GM18867 (cell line): ENCODE results near the gene FAM111A.

ENCODE experiments used
- ATAC-seq: cut with Tn5 transposase; IDR thresholded peaks from one replicate; pipeline ENCODE4 v1.9.1; 2021; ENCODE audit warnings: mild to moderate bottlenecking, moderate library complexity; ENCODE audit not compliant: unreplicated experiment

The FAM111A gene

DNA sequence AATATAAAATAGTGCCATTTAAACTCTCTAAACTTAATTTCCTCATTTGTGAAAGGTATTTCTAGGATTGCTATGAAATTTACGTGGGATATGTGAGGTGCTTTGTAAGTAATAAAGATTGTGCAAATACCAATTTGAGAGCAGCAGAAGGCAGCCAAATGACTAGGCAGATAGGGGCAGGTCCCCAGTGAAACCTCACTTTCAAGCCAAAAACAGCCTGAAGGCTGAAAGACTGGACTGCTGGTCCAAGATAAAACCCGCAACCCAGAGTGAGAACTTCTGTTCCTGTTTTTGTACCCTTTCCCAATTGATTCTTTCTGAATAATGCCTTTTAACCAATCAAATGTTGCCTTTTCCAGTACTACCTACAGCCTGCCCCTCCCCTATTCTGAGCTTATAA, 36.5 kb downstream of the FAM111A start:
- no peak for ATAC-seq

DNA sequence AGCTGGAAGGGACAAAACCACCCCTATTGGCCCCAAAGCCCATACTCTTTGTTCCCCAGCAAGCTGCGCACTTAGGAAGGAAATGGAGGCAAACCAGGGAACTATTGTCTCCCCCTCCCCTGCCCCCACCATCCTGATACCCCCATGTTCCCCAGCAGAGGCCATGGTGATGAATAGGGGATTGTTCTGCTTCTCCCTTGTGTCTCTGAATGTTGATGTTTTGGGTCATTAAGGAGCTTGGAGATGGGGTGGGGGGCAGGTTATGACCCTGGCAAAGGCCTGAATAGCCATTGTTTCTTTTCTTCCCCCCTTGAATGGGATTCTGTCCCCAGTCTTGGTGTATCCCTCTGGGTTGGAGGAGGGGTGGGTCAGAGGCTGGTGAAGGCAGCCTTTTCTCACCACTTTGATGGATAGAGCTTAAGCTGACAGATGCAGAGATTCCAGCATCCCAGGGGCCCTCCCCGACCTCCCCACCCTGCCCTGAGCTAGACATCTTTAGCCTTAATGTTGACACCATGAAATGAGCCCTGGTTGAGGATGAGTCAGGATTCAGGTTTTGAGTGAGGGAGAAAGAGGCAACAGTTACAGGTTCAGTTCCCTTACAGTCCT, 37.6 kb downstream of the FAM111A start:
- no peak for ATAC-seq

DNA sequence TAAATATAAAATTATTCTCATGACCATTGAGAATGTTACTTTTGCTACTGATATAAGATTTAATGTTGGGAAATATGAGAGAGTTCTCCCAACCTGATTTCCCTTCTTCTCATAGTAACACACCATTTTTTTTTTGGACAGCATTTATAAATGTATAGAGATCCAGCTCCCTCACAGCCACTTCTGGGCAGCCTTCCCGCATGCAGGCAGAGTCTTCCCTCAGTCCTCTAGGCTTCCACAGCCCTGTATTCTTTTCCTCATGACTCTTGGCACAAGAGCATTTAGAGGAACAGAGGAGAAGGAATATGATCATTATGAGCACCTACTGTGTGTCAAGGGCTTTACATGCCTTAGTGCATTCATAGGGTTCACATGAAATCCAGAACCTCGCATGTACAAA, 38.3 kb downstream of the FAM111A start:
- ATAC-seq: no peak

DNA sequence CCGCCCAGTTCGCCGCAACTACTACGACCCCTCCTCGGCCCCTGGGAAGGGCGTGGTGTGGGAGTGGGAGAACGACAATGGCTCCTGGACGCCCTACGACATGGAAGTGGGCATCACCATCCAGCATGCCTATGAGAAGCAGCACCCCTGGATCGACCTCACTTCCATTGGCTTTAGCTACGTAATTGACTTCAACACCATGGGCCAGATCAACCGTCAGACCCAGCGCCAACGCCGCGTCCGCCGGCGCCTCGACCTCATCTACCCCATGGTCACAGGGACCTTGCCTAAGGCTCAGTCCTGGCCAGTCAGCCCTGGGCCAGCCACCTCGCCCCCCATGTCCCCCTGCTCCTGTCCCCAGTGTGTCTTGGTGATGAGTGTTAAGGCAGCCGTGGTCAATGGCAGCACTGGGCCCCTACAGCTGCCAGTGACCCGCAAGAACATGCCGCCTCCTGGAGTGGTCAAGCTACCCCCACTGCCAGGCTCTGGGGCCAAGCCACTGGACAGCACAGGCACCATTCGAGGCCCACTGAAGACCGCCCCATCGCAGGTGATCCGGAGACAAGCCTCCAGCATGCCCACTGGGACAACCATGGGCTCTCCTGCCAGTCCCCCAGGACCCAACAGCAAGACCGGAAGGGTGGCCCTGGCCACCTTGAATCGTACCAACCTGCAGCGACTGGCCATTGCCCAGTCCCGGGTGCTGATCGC, 39.2 kb downstream of the FAM111A start:
- ATAC-seq: no peak

DNA sequence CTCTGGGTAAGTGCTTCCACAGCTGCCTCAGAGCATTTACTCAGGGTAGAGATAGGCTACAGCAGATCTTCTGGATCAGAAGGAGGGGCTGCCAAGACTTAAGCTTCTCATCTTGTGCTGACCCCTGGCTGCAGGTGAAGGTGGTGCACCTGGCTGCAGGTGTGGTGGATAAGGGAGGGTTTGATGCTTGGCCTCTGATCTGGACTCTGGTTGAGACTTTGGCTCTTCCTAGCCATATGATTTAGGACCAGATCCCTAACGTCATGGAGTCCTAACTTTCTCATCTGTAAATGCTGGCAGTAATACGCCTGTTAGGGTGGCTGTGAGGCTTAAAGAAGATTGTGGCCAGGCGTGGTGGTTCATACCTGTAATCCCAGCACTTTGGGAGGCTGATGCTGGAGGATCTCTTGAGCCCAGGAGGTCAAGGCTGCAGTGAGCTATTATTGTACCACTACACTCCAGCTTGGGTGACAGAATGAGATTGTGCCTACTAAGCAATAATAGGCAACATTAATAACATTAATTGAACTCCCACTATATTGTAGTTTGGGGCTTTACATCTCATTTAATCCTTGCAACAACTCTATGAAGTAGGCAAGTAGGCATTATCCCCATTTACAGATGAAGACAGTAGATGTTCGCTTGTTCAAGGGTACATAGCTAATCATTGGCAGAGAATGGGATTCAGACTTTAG, 39.9 kb downstream of the FAM111A start:
- ATAC-seq: peak; percentile 51

DNA sequence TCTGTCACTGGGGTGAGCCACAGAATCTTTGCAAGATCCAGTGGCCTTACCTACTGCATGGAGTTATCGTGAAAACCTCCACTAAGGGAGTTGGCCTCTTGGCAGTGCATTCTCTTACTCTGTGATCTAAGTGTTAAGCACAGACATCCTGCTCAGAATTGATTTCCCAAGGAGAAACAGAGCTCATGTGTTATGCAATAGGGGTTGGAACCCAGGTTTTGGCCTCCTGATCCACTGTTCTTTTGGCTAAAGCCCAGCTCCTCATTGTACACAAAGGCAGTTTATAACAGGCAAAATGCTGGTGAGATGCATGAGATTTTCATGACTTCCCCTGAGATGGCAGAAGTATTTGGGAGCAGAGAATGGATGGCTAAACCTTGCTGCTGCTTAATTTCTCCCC, 41.1 kb downstream of the FAM111A start:
- no peak for ATAC-seq

DNA sequence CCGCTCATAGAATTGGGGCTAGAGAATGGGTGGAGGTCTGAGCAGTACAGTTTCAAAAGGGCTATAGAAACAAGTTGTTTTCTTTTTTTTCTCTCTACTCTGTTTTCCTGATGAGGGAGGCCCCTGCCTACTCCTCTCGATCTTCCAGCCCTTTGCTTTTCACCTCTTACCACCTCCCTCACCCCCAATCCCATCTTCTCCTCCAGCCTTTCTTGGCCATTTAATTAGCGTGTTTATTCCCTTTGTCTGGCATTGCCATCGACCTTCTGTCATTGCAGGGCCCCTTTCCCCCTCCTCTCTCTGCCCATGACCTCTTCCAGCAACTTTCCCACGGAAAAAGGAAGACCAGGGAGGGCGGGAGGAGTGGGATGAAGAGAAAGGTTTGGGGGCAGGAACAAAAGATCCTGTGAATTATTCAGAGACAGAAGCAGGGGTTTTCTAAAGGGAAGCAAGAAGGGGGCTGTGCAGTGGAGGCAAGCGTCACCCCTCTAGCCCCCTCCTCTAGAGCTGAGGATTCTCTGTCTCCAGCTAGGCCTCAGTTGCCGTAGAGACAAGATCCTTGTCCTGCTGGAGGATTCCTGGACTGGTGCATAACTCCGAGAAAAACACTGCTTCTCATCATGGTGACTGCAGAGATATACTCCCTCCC, 42.2 kb downstream of the FAM111A start:
- ATAC-seq: no peak

DNA sequence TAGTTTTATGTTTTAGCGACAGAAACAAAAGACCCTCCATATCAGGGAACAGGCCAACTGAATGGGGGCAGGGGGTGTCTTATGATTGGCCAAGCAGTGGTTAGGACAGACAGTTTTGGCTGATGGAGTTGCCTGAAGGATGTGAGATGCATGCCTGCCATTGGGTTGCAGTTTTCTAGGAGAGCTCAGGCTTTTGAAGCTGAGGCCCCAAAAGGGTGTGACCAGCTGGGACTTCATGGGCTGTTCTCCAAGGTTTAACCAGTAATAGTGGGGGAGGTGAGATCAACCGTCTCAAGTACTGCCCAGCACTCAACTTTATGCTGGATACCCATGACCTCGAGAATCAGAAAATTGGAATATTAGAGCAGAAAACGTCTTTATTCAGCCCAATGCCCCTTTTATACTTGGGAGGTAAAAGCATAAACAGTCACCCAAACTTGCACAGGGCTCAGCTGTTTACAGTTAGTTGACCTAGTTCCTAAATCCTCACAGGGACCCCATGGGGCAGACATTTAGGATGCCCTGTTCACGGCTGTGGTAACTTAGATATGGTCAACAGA, 42.8 kb downstream of the FAM111A start:
- ATAC-seq: no peak

DNA sequence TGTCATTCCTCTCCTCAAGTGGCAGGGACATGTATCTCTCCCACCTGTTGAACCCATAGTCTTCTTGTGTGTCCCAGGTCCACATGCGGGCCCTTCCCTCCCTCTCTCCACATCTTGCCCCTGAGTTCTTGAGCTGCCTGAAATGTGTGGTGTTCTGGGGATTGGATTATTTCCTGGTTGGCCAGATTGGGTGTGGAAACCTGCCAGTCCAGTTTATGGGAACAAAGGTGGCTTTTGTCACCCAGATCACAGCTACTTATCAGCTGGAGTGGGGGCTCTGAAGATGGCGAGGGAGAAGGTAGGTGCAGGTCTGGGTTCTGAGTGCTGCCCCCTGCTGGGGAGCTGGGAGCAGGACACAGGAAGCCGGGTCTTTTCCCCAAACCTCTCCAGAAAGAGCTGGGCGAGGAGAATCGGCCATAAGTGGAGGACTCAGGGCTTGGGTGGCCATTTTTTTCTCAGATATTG, 43.5 kb downstream of the FAM111A start:
- peak; percentile 76 for ATAC-seq

DNA sequence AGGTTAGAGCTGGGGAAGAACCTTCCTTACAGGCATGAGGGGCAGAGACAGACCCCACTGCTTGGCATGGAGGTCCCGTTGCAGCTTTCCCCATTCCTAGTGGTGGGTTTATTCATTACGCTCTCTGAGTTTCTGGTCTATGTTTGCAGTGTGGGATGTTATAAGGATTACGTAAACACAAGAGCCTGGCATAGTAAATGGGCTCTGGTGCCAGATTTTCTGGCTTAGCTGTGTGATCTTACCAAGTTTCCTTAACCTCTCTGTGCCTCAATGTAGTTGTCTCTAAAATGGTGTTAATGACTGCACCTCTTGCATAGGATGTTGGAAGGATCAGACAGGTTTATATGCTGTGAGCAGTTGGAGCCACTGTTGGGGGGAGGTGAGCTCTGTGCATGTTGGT, 44.4 kb downstream of the FAM111A start:
- ATAC-seq: no peak

DNA sequence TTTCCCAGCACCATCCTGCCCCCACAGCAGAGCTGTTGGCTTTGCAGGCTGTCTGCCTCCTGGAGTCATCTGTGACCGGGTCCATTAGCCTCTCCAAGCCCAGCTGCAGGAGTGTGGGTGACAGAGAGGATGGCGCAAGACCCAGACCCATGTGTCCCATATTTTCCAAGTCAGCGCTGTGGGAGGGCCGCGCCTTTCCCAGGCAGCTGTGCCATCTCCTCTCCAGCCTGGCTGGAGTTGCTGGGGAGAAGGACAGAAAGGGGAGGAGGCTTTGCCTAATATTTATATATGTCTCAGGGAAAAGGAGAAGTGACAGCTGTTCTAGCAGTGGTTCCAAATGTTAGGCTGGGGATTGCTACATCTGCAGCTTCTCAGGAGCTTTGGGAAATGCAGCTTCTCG, 44.9 kb downstream of the FAM111A start:
- ATAC-seq: no peak

DNA sequence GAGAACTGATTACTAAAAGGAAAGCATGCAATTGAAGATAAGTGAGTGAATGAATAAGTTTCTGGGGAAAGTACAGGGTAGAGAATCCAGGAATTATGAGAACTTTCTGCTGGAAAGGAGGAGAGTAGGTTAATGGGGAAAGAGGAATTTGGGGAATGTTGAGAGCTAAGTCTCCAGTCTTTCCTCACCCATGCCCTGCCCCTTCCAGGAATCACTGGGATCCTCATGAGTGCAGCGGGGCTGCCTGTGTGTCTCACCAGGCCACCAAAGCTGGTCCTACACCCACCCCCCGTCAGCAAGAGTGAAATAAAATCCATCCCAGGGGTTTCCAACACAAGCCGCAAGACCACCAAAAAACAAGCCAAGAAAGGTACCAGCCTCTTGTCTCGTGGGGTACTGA, 46.3 kb downstream of the FAM111A start:
- ATAC-seq: no peak

DNA sequence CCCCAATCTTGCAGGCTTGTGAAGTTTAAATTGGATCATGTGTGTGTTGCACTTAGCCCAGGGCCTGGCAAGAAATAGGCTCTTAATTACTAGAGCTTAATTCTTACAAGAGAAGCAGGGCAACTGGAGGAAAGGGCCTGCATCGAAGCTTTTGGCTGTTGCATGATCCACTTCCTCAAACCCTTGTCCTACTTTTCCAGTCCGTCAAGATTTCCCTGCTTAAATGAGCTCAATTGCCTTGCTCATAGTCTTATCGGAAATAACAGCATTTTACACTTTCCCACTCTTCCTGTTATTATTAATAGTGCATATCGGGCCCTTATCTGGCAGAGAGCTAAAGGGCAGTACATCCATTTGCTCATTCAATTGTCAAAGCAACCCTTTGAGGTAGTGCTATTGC, 47.3 kb downstream of the FAM111A start:
- ATAC-seq: no peak

DNA sequence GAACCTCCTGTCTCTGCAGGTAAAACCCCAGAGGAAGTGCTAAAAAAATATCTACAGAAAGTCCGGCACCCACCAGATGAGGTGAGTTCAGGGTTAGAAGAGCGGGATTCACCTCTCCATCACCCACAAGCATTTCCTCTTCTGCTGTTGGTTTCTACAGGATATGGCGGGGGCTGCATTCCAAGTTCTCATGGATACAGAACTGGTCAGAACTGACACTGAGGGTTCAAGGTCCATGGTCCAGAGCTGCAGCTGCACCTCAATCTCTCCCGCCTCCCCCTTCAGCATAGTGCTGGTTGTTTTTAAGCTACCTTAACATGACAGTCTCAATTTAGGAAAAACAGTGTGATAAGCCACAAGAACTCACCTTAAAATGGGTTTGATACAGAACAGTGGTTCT, 48.4 kb downstream of the FAM111A start:
- no peak for ATAC-seq

DNA sequence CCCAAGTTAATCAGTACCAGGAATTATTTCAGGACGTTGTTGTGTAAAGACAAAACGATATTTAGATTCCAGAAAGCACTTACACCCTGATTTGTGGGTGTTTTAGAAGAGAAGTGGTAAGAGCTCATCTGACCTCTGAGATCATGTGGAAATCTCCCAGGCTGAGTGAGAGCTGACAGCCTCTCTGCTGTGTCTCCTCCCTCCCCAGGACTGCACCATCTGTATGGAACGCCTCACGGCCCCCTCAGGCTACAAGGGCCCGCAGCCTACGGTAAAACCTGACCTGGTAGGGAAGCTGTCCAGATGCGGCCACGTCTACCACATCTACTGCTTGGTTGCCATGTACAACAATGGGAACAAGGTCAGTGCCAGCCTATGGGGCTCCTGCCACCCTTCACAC, 49.2 kb downstream of the FAM111A start:
- no peak for ATAC-seq

DNA sequence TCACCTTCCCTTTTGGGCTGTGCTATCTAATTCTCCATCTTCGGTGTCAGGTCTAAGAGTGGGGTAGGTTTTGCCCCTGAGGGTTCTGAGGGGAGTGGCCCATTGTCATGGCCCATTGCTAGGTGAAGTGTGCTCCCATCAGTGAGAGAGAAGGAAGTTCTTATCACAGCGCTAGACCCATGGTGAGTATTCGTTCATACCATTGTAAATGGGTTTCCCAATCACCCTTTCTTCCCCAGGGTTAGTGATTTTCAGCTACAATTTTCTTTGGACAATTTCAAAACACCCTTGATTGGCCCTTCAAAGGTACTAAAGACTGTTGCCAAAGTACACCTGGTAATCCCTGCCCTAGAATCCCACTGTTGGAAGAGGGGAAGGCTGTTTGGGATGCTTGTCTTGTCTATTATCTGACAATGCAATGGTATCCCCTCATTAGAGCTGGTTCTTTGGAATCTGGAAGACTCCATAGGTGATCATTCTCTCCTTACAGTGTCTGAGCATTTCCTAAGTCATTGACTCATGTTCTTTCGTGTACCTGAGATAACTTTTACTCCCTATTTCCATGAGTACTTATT, 49.9 kb downstream of the FAM111A start:
- no peak for ATAC-seq

DNA sequence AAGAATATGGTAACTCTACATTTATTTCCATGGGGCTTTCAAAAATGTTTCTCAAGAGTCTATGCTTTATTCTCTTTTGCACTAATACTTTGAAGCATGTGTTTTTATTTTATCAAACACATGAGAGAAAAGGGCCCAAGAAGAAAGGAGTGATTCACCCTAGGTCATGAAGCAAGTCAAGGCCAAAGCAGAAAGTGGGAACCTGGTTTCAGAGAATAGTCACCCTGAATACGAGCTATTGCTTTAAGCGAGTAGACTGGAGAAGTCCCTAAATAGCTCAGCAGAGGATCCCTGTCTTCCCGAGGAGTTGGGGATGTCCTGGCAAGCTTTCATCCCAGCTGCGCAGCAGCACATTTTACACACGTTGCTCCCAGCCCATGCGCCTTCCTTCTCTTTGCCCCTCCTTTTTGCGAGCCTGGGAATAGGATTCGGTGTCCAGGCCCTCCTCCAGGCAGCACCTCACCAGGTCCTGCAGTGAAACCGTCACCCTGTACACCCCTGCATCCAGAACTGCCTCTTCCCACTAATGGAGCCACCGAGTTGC, 51.0 kb downstream of the FAM111A start:
- ATAC-seq: no peak

DNA sequence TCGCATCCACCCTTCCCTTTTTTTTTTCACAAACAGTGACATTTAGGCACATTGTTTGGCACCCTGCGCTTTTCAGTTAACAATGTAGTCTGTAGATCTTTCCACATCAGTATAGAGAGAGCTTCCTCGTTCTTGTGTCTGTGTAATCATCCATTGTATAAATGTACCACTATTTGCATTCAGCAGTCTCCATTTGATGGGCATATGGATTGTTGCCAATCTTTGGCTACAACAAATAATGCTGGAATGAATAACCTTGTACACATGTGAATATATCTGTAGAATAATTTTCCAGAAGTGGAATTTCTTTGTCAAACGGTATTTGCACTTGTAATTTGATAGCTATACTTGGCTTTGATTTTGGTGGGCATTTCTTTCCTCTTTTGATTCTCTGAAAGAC, 52.9 kb downstream of the FAM111A start:
- no peak for ATAC-seq

DNA sequence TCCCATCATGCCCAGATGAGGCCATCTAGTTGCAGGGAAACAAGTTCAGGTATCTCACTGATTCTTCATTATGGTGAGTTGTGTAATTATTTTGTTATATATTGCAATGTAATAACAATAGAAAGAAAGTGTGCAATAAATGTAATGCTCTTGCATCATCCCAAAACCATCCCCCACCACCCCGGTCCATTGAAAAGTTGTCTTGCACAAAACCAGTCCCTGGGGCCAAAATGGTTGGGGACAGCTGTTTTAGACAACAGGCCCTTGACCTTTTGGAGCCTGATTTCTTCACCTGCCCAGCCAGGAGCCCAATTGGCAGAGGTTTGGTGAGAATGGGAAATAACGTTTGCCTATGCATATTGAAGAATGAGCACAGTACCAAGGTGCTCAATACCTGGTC, 54.1 kb downstream of the FAM111A start:
- ATAC-seq: no peak

DNA sequence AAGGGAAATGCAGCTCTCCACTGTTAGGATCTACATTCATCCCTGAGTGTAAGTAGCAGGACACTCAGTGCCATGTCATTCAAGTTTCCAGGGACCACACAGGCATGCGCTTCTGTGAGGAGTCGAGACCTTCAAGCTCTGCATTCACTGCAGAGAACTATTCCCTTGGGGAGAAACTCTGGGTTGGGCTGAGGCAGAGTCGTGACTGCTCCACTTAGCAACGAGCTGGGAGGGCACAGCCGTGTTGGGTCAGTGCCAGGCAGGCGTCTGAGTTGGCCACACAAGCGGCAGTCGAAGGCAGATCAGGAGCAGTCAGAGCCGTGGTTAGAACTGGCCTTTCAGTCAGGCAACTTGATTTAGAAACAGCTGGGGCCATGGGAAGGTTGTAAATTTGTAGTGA, 55.3 kb downstream of the FAM111A start:
- ATAC-seq: no peak

DNA sequence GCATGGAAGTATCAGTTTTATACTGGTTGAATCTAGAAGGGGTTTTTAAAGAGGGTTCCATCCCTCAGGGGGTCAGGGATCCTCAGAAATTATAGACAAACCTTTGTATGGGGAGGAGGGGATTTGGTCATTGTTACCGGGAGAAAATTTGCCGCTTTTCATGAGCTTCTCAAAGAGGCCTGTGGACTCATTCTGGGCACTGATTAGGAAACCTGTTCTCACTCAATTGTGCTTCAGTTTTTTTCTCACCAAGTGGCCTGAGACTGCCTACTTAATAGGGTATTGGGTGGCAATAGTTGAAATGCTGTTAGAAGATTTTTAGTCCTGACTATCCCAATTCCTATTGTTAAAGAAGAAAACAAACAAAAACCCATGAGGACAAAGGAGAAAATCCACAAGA, 56.1 kb downstream of the FAM111A start:
- ATAC-seq: no peak
